Measurements from ENCODE around the gene ZNF827. TPM values are rescaled to one million over a fixed set of nuclear protein-coding genes. Genes with fewer than 3 reads are reported as not detected.

ZNF827 gene
- total RNA-seq, 1 donor = 16.3 TPM

GRCh38 chr4:145791988-145792387 is 146.6 kb downstream of the ZNF827 start:
- DNase-seq (ENCODE audit: insufficient read length, low spot score, missing footprints) = no peak

GRCh38 chr4:145788755-145789154 is 149.9 kb downstream of the ZNF827 start:
- no peak for DNase-seq (ENCODE audit: insufficient read length, low spot score, missing footprints)
- no peak for TF ChIP-seq CTCF (IDR thresholded peaks at IDR 0.05; ENCODE audit: extremely low read depth, low read depth, low read length)
- H3K4me2 ChIP-seq (ENCODE audit: insufficient read depth, low read length) = no peak overlapping the region
- H3K9me3 ChIP-seq (ENCODE audit: low read depth, low read length) = no peaks in the 10 kb centered on the region
- H3K27me3 ChIP-seq (ENCODE audit: insufficient read depth, low read length) = no peaks in the 10 kb centered on the region
- no peaks in the 10 kb centered on the region for H3K79me2 ChIP-seq (ENCODE audit: insufficient read depth, low read length)
- no peaks in the 10 kb centered on the region for H3K4me1 ChIP-seq (ENCODE audit: insufficient read depth, low read length)
- H4K20me1 ChIP-seq (ENCODE audit: insufficient read depth, low read length) = no peaks in the 10 kb centered on the region
- no peak overlapping the region for H3K4me3 ChIP-seq (ENCODE audit: insufficient read depth, low read length)
- H3K27ac ChIP-seq (ENCODE audit: low read depth, low read length) = no peak overlapping the region
- H2AFZ ChIP-seq (ENCODE audit: low read length) = no peak overlapping the region
- no peaks in the 10 kb centered on the region for H3K36me3 ChIP-seq (ENCODE audit: insufficient read depth, low read length)

More at GRCh38 chr4:145791988-145792387, 146.6 kb downstream of the ZNF827 start:
- Histone ChIP-seq H3K27me3 (ENCODE audit: insufficient read depth, low read length) (no peaks in the 10 kb centered on the region), H2AFZ (ENCODE audit: low read length) (no peak overlapping the region), H3K27ac (ENCODE audit: low read depth, low read length) (no peak overlapping the region), H3K36me3 (ENCODE audit: insufficient read depth, low read length) (no peaks in the 10 kb centered on the region), H3K79me2 (ENCODE audit: insufficient read depth, low read length) (no peaks in the 10 kb centered on the region), H3K4me3 (ENCODE audit: insufficient read depth, low read length) (no peak overlapping the region), H3K4me2 (ENCODE audit: insufficient read depth, low read length) (no peak overlapping the region), H4K20me1 (ENCODE audit: insufficient read depth, low read length) (no peaks in the 10 kb centered on the region), H3K4me1 (ENCODE audit: insufficient read depth, low read length) (no peaks in the 10 kb centered on the region), H3K9me3 (ENCODE audit: low read depth, low read length) (no peaks in the 10 kb centered on the region)
- no peak for TF ChIP-seq CTCF (IDR thresholded peaks at IDR 0.05; ENCODE audit: extremely low read depth, low read depth, low read length)

- TF ChIP-seq CTCF (IDR thresholded peaks at IDR 0.05; ENCODE audit: extremely low read depth, low read depth, low read length) = no peak
- DNase-seq (ENCODE audit: insufficient read length, low spot score, missing footprints) = no peak
- H3K4me3 ChIP-seq (ENCODE audit: insufficient read depth, low read length) = no peak overlapping the region
Observed at GRCh38 chr4:145786830-145787229, 151.8 kb downstream of the ZNF827 start.

GRCh38 chr4:145786261-145786660 is 152.4 kb downstream of the ZNF827 start:
- DNase-seq (ENCODE audit: insufficient read length, low spot score, missing footprints) = no peak
- TF ChIP-seq CTCF (IDR thresholded peaks at IDR 0.05; ENCODE audit: extremely low read depth, low read depth, low read length) = no peak
- Histone ChIP-seq H3K4me1 (ENCODE audit: insufficient read depth, low read length) (peaks cover 11% of the 10 kb centered on the region), H2AFZ (ENCODE audit: low read length) (no peak overlapping the region), H3K4me2 (ENCODE audit: insufficient read depth, low read length) (no peak overlapping the region), H3K27me3 (ENCODE audit: insufficient read depth, low read length) (no peaks in the 10 kb centered on the region), H3K4me3 (ENCODE audit: insufficient read depth, low read length) (no peak overlapping the region), H3K27ac (ENCODE audit: low read depth, low read length) (no peak overlapping the region), H3K9me3 (ENCODE audit: low read depth, low read length) (no peaks in the 10 kb centered on the region), H4K20me1 (ENCODE audit: insufficient read depth, low read length) (no peaks in the 10 kb centered on the region), H3K79me2 (ENCODE audit: insufficient read depth, low read length) (no peaks in the 10 kb centered on the region), H3K36me3 (ENCODE audit: insufficient read depth, low read length) (no peaks in the 10 kb centered on the region)

More at GRCh38 chr4:145786830-145787229, 151.8 kb downstream of the ZNF827 start:
- H2AFZ ChIP-seq (ENCODE audit: low read length) = no peak overlapping the region
- H3K4me2 ChIP-seq (ENCODE audit: insufficient read depth, low read length) = no peak overlapping the region
- H3K36me3 ChIP-seq (ENCODE audit: insufficient read depth, low read length) = no peaks in the 10 kb centered on the region
- no peaks in the 10 kb centered on the region for H3K9me3 ChIP-seq (ENCODE audit: low read depth, low read length)
- no peaks in the 10 kb centered on the region for H3K79me2 ChIP-seq (ENCODE audit: insufficient read depth, low read length)
- H3K4me1 ChIP-seq (ENCODE audit: insufficient read depth, low read length) = peaks cover 10% of the 10 kb centered on the region
- no peak overlapping the region for H3K27ac ChIP-seq (ENCODE audit: low read depth, low read length)
- no peaks in the 10 kb centered on the region for H3K27me3 ChIP-seq (ENCODE audit: insufficient read depth, low read length)
- H4K20me1 ChIP-seq (ENCODE audit: insufficient read depth, low read length) = no peaks in the 10 kb centered on the region

Measured in osteoblast (primary cell).